ENCODE measurements around the gene LRRC8E. TPM values are rescaled to one million over a fixed set of nuclear protein-coding genes. Genes with fewer than 3 reads are reported as not detected.

LRRC8E gene
- total RNA-seq, 1 experiment from 2014 or later = 18.1 TPM

DNA sequence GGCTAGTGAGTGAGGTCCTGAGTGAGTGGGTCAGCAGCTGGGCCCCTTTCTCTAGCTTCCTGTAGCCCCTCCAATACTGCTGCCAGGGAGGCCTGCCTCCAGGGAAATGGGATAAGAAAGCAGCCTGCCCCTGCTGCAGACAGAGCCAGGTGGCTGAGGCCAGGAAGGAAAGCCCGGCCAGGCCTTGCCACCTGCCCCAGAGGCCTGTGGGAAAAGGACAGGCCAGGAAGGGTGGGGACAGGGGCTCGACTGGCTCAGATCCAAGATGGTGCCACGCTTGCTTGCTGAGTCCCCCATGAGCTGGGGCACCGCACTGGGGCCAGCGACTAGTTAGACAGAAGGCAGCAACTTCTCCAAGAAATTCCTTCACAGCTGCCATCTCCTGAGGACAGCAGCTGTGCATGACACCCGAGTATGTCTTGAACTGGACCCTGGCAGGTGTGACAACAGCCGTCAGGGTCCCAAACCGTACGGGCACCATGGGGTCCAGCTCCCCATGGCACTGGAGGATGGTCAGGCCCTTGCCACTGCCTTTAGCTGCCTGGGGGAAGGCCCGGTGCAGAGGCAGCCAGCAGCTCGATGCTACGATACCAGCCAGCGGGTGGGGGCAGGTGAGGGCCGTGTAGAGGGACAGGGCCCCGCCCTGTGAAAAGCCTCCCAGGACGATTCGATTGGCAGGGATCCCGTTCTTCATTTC lies 9.1 kb upstream of the LRRC8E start:
- no peak overlapping the region for H3K4me2 ChIP-seq (ENCODE audit: low read length)
- POLR2A ChIA-PET = no interaction called here
- TF ChIP-seq JUND (IDR thresholded peaks at IDR 0.05) = no peak
- TF ChIP-seq TCF7L2 (IDR thresholded peaks at IDR 0.05; ENCODE audit: borderline replicate concordance, extremely low read depth, insufficient read depth, insufficient read length) = no peak
- TF ChIP-seq SIN3A (IDR thresholded peaks at IDR 0.05; ENCODE audit: low read depth) = no peak
- no peak for TF ChIP-seq EZH2 (IDR thresholded peaks at IDR 0.05)
- TF ChIP-seq CBX3 (IDR thresholded peaks at IDR 0.05; ENCODE audit: low read depth) = no peak
- TF ChIP-seq RAD21 (IDR thresholded peaks at IDR 0.05; ENCODE audit: low read depth) = no peak
- TF ChIP-seq, protein P1, sequence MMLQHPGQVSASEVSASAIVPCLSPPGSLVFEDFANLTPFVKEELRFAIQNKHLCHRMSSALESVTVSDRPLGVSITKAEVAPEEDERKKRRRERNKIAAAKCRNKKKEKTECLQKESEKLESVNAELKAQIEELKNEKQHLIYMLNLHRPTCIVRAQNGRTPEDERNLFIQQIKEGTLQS (IDR thresholded peaks at IDR 0.05) = no peak
- TF ChIP-seq ZNF274 (IDR thresholded peaks at IDR 0.05; ENCODE audit: low read depth, low read length) = no peak
- TF ChIP-seq EZH2phosphoT487 (IDR thresholded peaks at IDR 0.05; ENCODE audit: borderline replicate concordance) = no peak
- TF ChIP-seq SP1 (IDR thresholded peaks at IDR 0.05; ENCODE audit: low read depth) = no peak
- TF ChIP-seq ZFX (IDR thresholded peaks at IDR 0.05) = no peak; the same call in 1 of the 2 replicates
- no peak for TF ChIP-seq EGR1 (IDR thresholded peaks at IDR 0.05; ENCODE audit: low read depth)
- no peak for TF ChIP-seq CEBPB (IDR thresholded peaks at IDR 0.05; ENCODE audit: low read depth)
- TF ChIP-seq FOSL1 (IDR thresholded peaks at IDR 0.05; ENCODE audit: low read depth) = no peak
- no peak for TF ChIP-seq YY1 (IDR thresholded peaks at IDR 0.05; ENCODE audit: extremely low read depth, insufficient replicate concordance, low read depth, low read length)
- TF ChIP-seq, protein P2, sequence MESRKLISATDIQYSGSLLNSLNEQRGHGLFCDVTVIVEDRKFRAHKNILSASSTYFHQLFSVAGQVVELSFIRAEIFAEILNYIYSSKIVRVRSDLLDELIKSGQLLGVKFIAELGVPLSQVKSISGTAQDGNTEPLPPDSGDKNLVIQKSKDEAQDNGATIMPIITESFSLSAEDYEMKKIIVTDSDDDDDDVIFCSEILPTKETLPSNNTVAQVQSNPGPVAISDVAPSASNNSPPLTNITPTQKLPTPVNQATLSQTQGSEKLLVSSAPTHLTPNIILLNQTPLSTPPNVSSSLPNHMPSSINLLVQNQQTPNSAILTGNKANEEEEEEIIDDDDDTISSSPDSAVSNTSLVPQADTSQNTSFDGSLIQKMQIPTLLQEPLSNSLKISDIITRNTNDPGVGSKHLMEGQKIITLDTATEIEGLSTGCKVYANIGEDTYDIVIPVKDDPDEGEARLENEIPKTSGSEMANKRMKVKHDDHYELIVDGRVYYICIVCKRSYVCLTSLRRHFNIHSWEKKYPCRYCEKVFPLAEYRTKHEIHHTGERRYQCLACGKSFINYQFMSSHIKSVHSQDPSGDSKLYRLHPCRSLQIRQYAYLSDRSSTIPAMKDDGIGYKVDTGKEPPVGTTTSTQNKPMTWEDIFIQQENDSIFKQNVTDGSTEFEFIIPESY (IDR thresholded peaks at IDR 0.05; ENCODE audit: extremely low read depth, insufficient replicate concordance, low read length) = no peak
- BruUV-seq (replicated peaks) = no TSS peak
- H3K4me1 ChIP-seq (ENCODE audit: control insufficient read depth in 1 of 2, insufficient read depth in 2 of 2, low read length in 2 of 2) = peaks cover 4 to 15% of the 10 kb centered on the region in 2 experiments; a peak in 3 of 4 replicates
- RAD21 ChIA-PET (ENCODE audit: low non-redundant PET in 1 of 2, low total read pairs in 2 of 2, uncharacterized antibody in 2 of 2, unreplicated experiment in 2 of 2) = no interaction called here
- no peak overlapping the region for H3K9ac ChIP-seq (ENCODE audit: low read length)
- no peaks in the 10 kb centered on the region for H3K9me3 ChIP-seq (ENCODE audit: control insufficient read depth in 1 of 2, insufficient read depth in 1 of 2, low read depth in 1 of 2, low read length in 2 of 2)
- DNase-seq (ENCODE audit: low read depth, low spot score) (no peak), ATAC-seq (no peak)
- intact Hi-C loops (cut with micrococcal nuclease) = no loop called here
- H3K27me3 ChIP-seq (ENCODE audit: insufficient read depth, low read length) = no peaks in the 10 kb centered on the region
- CTCF ChIA-PET = interaction anchor here (1.2 kb wide), 1 partner anchor 10 kb away, joined by 7 read pairs; no protein-coding TSS in a partner anchor
- no peaks in the 10 kb centered on the region for H3K79me2 ChIP-seq (ENCODE audit: insufficient read depth, low read length)
- H3K27ac ChIP-seq (ENCODE audit: low read depth, low read length) = no peak overlapping the region; the same call in 1 of the 2 replicates
- H4K20me1 ChIP-seq (ENCODE audit: insufficient read depth) = no peaks in the 10 kb centered on the region
- H2AFZ ChIP-seq (ENCODE audit: low read depth, low read length, poor library complexity, severe bottlenecking) = no peak overlapping the region
- no peak overlapping the region for H3K4me3 ChIP-seq (replicated peaks in 1 of 2; ENCODE audit: low read depth in 1 of 2, low read length in 2 of 2)
- no peaks in the 10 kb centered on the region for H3K9me2 ChIP-seq (ENCODE audit: insufficient read depth)
- H3K36me3 ChIP-seq (ENCODE audit: control insufficient read depth in 1 of 2, insufficient read depth in 2 of 2, low read length in 2 of 2) = no peaks in the 10 kb centered on the region

Measured in HCT116 (cell line).